Measurements from ENCODE around the gene PEX14.
"Not testable (repeated sequence)": the region's sequence is repeated elsewhere in the genome, so short reads cannot be mapped to it uniquely, and the experiment has no call there.

DNA sequence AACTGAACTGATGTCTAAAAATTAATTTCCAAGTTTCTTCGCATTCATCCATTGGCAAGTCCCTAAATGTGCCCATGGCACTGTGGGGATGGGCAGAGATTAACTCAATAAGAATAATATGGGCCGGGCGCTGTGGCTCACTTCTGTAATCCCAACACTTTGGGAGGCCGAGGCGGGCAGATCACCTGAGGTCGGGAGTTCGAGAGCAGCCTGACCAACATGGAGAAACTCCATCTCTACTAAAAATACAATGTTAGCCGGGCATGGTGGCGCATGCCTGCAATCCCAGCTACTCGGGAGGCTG lies 489 bp upstream of the PEX14 start:
- TF ChIP-seq, protein P1, sequence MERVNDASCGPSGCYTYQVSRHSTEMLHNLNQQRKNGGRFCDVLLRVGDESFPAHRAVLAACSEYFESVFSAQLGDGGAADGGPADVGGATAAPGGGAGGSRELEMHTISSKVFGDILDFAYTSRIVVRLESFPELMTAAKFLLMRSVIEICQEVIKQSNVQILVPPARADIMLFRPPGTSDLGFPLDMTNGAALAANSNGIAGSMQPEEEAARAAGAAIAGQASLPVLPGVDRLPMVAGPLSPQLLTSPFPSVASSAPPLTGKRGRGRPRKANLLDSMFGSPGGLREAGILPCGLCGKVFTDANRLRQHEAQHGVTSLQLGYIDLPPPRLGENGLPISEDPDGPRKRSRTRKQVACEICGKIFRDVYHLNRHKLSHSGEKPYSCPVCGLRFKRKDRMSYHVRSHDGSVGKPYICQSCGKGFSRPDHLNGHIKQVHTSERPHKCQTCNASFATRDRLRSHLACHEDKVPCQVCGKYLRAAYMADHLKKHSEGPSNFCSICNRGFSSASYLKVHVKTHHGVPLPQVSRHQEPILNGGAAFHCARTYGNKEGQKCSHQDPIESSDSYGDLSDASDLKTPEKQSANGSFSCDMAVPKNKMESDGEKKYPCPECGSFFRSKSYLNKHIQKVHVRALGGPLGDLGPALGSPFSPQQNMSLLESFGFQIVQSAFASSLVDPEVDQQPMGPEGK (CRISPR knock-in tag; IDR thresholded peaks at IDR 0.05; ENCODE audit: borderline replicate concordance) = not testable (repeated sequence)
- TF ChIP-seq, protein P2, sequence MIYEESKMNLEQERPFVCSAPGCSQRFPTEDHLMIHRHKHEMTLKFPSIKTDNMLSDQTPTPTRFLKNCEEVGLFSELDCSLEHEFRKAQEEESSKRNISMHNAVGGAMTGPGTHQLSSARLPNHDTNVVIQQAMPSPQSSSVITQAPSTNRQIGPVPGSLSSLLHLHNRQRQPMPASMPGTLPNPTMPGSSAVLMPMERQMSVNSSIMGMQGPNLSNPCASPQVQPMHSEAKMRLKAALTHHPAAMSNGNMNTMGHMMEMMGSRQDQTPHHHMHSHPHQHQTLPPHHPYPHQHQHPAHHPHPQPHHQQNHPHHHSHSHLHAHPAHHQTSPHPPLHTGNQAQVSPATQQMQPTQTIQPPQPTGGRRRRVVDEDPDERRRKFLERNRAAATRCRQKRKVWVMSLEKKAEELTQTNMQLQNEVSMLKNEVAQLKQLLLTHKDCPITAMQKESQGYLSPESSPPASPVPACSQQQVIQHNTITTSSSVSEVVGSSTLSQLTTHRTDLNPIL (CRISPR knock-in tag; IDR thresholded peaks at IDR 0.05; ENCODE audit: low read depth) = not testable (repeated sequence)
- not testable (repeated sequence) for TF ChIP-seq SNAI2 (CRISPR knock-in tag; IDR thresholded peaks at IDR 0.05); BACH2 (CRISPR knock-in tag; IDR thresholded peaks at IDR 0.05; ENCODE audit: borderline replicate concordance); ZFP30 (CRISPR knock-in tag; IDR thresholded peaks at IDR 0.05); OSR1 (CRISPR knock-in tag; IDR thresholded peaks at IDR 0.05); ARNTL (CRISPR knock-in tag; IDR thresholded peaks at IDR 0.05; ENCODE audit: borderline replicate concordance, low read depth); ISL1 (CRISPR knock-in tag; IDR thresholded peaks at IDR 0.05); TOX (CRISPR knock-in tag; IDR thresholded peaks at IDR 0.05; ENCODE audit: borderline replicate concordance)
- TF ChIP-seq, protein P3, sequence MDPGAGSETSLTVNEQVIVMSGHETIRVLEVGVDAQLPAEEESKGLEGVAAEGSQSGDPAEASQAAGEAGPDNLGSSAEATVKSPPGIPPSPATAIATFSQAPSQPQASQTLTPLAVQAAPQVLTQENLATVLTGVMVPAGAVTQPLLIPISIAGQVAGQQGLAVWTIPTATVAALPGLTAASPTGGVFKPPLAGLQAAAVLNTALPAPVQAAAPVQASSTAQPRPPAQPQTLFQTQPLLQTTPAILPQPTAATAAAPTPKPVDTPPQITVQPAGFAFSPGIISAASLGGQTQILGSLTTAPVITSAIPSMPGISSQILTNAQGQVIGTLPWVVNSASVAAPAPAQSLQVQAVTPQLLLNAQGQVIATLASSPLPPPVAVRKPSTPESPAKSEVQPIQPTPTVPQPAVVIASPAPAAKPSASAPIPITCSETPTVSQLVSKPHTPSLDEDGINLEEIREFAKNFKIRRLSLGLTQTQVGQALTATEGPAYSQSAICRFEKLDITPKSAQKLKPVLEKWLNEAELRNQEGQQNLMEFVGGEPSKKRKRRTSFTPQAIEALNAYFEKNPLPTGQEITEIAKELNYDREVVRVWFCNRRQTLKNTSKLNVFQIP (CRISPR knock-in tag; IDR thresholded peaks at IDR 0.05; ENCODE audit: borderline replicate concordance, low read depth) = not testable (repeated sequence)

Measured in SK-N-SH treated with all-trans-retinoic acid at 6 μM for 48 hours (cell line).